HG02623 (cell line): ENCODE results near the gene BOK.

ENCODE experiments used
- ATAC-seq: cut with Tn5 transposase; IDR thresholded peaks from one replicate; pipeline ENCODE4 v1.9.1; 2021; ENCODE audit warnings: moderate library complexity; ENCODE audit not compliant: unreplicated experiment

BOK gene

GRCh38 chr2:241538838-241539615 lies 19.5 kb upstream of the BOK start:
- ATAC-seq = no peak

DNA sequence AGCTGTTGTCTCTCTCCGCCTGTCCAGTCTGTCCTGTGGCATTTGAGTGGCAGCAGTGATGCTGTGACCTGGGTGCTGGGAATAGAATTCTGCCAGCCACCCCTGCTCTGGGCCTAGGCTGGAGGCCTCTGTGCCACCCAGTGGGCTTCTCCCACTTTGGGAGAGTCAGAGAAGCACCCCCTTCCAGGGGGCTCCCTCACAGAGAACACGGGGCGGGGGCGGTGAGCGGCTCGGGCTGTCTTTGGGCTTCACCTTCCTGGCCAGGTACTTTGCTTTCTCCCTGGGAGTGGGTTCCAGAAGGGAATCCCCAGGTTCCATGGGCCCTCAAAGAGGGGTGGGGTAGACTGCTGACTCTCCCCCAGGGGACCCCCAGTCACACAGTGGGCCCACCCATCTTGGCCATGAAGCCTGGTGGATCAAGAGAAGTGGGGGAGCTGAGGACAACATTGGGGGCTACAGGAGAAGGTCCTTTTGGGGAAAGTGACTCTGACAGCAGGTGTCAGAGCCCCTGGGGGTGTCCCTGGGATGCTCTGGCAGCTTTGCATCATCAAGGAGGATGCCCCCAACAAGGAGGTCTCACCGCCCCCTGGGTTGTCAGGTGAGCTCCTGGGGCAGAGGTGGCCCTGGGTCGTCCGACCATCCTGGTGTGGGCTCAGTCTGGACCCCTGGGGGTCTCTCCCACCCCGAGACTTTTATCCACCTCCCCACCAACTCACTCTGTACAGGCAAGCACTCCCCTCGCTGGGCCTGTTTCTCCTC lies 18.8 kb upstream of the BOK start:
- no peak for ATAC-seq

DNA sequence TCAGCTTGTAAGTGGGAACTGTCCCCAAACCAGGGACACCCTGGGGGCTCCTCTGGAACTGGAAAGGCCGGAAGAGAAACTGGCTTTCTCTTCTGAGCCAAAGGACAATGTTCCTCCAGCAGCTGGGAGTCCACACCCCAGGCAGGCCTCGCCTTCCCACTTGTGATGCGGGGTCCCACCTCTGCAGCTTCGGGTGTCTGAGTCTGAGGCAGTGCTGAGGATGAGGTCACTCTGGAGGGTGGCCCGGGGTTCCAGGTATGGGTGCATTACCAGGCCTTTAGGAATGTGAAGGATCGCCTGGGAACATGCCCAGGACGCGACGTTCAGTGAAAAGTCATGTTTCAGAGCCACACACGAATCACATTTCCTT lies 18.2 kb upstream of the BOK start:
- ATAC-seq = no peak

DNA sequence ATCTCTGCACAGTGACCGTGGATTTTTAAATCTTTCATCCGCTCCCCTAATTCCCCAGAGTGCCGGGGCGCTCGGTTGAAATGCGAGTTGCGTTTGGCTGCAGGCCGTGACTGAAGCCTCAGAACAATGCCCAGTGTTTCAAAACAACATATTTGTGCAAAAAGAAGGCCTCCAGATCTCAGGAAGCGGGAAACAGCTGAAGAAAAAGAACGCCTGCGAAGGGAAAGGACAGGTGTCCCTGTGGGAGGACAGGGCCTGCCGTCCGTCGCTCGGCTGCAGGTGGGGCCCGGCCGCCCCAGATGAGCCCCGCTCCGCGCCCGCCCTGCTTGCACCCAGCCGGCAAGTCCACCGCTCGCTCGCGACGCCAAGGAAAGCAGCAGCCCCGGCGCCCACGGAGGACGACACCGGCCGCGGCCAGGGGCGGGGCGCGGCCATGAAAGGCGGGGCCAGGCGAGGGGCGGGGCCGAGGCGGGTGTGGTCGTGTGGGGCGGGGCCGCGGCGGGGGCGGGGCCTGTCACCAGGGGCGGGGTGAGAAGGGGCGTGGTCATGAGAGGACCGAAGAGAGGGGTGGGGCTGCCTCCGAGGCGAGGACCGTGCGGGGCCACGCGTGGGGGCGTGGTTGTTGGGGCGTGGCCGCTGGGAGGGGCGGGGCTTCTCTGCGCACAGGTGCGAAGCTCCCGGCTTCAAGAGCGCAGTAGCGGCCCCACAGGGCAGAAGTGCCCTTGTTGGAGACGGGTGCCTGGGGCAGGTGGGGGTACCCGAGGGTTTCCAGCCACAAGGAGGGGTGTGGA lies 17.6 kb upstream of the BOK start:
- no peak for ATAC-seq

DNA sequence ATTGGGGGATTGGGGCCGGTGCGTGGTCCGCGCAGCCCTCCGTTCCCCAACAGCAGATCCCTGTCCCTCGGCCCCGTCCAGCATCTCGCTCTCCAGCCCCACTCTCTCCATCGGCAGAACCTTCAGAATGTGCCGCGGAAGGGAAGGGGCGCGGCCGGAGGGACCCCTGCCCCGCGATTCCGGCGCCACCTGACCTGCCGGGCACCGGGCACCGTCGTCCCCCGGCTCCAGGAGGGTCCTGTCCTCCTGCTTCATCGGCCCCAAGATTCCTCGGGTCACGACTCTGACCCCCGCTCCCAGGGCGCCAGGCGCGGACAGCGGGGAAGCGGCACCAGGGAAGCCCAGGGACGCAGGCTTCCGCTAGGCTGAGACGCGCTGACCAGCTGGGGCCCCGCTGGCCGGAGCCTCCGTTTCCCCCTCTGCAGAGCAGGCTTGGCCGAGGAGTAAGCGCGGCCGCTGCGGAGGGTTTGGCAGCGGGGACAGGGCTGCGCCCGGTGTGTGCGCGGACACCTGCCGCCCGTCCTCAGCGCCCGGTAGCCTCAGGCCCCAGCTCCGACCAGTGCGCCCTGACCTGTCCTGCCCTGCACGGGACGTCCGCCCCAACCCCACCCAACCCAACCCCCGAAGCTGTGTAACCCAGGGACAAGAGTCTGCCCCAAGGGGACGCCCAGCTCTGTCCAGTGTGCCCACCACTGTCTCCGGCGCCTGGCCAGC lies 16.8 kb upstream of the BOK start:
- no peak for ATAC-seq

DNA sequence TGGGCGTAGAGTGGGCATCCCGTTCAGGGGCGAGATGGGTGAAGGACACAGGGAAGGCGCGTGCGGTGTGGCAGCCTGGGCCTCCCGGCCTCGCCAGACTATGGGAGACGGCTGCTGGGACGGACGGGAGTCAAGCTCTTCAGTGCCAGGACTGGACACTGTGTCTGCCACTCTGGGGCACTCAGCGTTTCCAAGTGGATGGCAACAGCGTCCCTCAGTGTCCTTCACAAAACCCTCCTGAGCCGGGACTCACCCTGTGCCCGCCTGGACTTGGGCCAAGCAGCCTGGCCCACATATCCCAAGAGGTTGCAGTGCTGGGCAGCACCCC lies 16.3 kb upstream of the BOK start:
- no peak for ATAC-seq

DNA sequence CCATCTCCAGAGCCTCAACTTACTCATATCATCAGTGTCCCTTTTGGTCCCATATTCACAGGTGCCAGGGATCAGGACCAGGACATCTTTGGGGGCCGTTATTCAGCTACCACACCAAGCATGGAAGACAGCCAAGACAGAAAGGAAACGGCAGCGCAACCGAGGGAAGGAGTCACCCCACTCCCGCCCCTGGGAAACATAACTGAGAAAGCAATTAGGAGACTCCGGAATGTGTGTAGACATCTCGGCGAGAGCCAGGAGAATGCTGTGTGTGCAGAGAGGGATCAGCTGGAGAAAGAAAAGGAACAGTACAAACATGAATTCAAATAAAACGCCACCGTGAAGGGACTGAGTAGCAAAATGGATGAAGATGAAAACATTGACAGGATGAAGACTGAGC lies 13.4 kb upstream of the BOK start:
- ATAC-seq = no peak

- ATAC-seq = no peak
These were observed 12.7 kb upstream of the BOK start for GRCh38 chr2:241545523-241546473.

- ATAC-seq = no peak
These were observed 11.6 kb upstream of the BOK start for GRCh38 chr2:241546771-241547498.

- no peak for ATAC-seq
These were observed 10.6 kb upstream of the BOK start for GRCh38 chr2:241547781-241548450.

- no peak for ATAC-seq
These were observed 10.1 kb upstream of the BOK start for GRCh38 chr2:241548451-241548835.

- no peak for ATAC-seq
These were observed 7.6 kb upstream of the BOK start for GRCh38 chr2:241550616-241551580.

GRCh38 chr2:241551599-241551997 lies 6.9 kb upstream of the BOK start:
- no peak for ATAC-seq

- ATAC-seq = no peak
These were observed 6.4 kb upstream of the BOK start for GRCh38 chr2:241551998-241552737.

- ATAC-seq = no peak
These were observed 5.1 kb upstream of the BOK start for GRCh38 chr2:241553512-241553830.

GRCh38 chr2:241553981-241554380 lies 4.6 kb upstream of the BOK start:
- ATAC-seq = no peak

DNA sequence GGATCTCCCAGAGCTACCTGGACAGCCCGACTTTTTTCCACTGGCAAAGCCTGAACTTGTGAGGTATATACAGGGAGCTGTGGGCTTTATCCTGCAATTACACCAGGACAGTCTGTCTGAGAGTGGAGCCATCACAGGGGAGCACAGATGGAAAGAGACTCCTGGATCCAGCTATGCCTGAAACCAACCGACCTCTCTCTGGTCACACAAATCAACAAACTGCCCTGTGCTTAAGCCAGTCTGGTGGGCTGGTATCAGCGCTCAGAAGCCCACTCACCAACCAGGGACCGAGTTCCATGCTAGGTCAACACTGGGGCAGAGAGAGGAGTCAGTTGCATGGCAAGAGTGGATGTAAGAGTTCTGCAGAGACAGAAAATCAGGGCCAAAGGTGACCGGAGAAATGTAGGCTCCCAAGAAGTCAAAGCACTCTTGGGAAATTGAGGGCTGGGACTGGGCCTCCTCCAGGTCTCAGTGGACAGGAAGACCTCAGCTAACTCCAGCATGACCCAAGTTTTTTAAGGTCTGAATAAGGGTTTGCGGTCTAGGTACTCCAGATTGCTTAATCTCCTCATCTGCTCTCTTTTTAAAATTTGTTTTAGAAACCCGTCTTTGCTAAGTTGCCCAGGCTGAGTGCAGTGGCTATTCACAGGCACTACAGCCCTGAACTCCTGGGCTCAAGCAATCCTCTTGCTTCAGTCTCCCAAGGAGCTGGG lies 3.8 kb upstream of the BOK start:
- no peak for ATAC-seq
